ENCODE results near the gene METTL15.

DNA sequence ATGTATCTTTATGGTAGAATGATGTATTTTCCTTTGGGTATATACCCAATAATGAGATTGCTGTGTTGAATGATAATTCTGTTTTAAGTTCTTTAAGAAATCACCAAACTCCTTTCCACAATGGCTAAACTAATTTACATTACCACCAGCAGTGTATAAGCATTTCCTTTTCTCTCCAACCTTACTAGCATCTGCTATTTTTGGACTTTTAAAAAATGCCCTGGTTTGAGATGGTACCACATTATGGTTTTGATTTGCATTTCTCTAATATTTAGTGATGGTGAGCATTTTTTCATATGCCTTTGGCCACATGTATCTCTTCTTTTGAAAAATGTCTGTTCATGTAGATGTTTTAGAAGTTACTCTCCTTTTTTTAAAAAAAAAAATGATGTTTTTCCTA lies 142.0 kb downstream of the METTL15 start:
- TF ChIP-seq, protein P1, sequence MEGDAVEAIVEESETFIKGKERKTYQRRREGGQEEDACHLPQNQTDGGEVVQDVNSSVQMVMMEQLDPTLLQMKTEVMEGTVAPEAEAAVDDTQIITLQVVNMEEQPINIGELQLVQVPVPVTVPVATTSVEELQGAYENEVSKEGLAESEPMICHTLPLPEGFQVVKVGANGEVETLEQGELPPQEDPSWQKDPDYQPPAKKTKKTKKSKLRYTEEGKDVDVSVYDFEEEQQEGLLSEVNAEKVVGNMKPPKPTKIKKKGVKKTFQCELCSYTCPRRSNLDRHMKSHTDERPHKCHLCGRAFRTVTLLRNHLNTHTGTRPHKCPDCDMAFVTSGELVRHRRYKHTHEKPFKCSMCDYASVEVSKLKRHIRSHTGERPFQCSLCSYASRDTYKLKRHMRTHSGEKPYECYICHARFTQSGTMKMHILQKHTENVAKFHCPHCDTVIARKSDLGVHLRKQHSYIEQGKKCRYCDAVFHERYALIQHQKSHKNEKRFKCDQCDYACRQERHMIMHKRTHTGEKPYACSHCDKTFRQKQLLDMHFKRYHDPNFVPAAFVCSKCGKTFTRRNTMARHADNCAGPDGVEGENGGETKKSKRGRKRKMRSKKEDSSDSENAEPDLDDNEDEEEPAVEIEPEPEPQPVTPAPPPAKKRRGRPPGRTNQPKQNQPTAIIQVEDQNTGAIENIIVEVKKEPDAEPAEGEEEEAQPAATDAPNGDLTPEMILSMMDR (IDR thresholded peaks at IDR 0.05; ENCODE audit: low read depth, low read length) = no peak
- TF ChIP-seq POLR2A (IDR thresholded peaks at IDR 0.05; ENCODE audit: extremely low read depth, insufficient read length) = no peak
- TF ChIP-seq MYC (IDR thresholded peaks at IDR 0.05; ENCODE audit: low read depth, low read length) = no peak
- TF ChIP-seq, protein P2, sequence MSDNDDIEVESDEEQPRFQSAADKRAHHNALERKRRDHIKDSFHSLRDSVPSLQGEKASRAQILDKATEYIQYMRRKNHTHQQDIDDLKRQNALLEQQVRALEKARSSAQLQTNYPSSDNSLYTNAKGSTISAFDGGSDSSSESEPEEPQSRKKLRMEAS (IDR thresholded peaks at IDR 0.05; ENCODE audit: low read depth, low read length) = no peak
